Left ventricle myocardium inferior (tissue), 1 donor: Measurements from ENCODE around the gene GBA2. TPM values are rescaled to one million over a fixed set of nuclear protein-coding genes. Genes with fewer than 3 reads are reported as not detected.
A peak's percentile ranks its signal among the peaks of the same experiment; 100 is the strongest.

Source experiments
- DNase-seq: peaks from one replicate; pipeline ENCODE4 v3.0.0-alpha.2; 2020
- H3K27ac ChIP-seq: fragments of 200-600 bp; replicated peaks from 2 replicates; pipeline ENCODE4 v1.8.0; 2021
- H3K27me3 ChIP-seq: fragments of 200-600 bp; 2 replicates; pipeline ENCODE4 v1.8.0; 2021; ENCODE audit warnings: low read depth
- H3K36me3 ChIP-seq: fragments of 200-600 bp; 2 replicates; pipeline ENCODE4 v1.8.0; 2021
- H3K4me1 ChIP-seq: fragments of 200-600 bp; 2 replicates; pipeline ENCODE4 v1.8.0; 2021
- H3K4me3 ChIP-seq: fragments of 200-600 bp; 2 replicates; pipeline ENCODE4 v1.8.0; 2021; ENCODE audit warnings: mild to moderate bottlenecking, moderate library complexity
- H3K9me3 ChIP-seq: fragments of 200-600 bp; replicated peaks from 2 replicates; pipeline ENCODE4 v1.8.0; 2021
- CTCF ChIP-seq: fragments of 200-600 bp; IDR thresholded peaks from 2 replicates; pipeline ENCODE4 v1.8.0; 2021; ENCODE audit warnings: antibody characterized with exemption, mild to moderate bottlenecking, borderline replicate concordance
- intact Hi-C: fragments of 100-400 bp; cut with micrococcal nuclease; formaldehyde crosslinking; loops from one replicate; pipeline ENCODE4 v1.11.0; 2022
- microRNA-seq: library from miRNA; unstranded; fragments of <30 nt; microRNA quantifications from one replicate; pipeline ENCODE4 v1.2.0, GENCODE V29; 2020
- total RNA-seq: library from RNA; stranded (reverse); fragmentation: NEBNext Ultra II Directional; extraction: Animal tissue kit (Norgen Biotek cat#: 25700); gene quantifications from one replicate; pipeline ENCODE4 v1.2.1, GENCODE V29; 2021
- donor health status: DM: no; HTN: yes; CAD: no; lungs with severe emphysema.

The GBA2 gene
- total RNA-seq, 1 donor from 2014 or later: 75.0 TPM

GRCh38 chr9:35688558-35689541 is 60.2 kb downstream of the GBA2 start:
- Histone ChIP-seq H3K27me3 (no peaks in the 10 kb centered on the region), H3K4me3 (peak overlapping the region; percentile 78), H3K27ac (peak overlapping the region; percentile 98), H3K36me3 (peaks cover 29% of the 10 kb centered on the region), H3K9me3 (no peaks in the 10 kb centered on the region), H3K4me1 (peaks cover 73% of the 10 kb centered on the region)
- intact Hi-C loops: no loop called here
- no peak for TF ChIP-seq CTCF
- no peak for DNase-seq

GRCh38 chr9:35687972-35688557 is 61.0 kb downstream of the GBA2 start:
- peak; percentile 50 for DNase-seq
- Histone ChIP-seq H3K4me3 (peak overlapping the region; percentile 78), H3K27ac (peak overlapping the region; percentile 98), H3K4me1 (peaks cover 76% of the 10 kb centered on the region), H3K36me3 (peaks cover 37% of the 10 kb centered on the region), H3K9me3 (no peaks in the 10 kb centered on the region), H3K27me3 (no peaks in the 10 kb centered on the region)
- intact Hi-C loops: no loop called here
- TF ChIP-seq CTCF: no peak

GRCh38 chr9:35687306-35687705 is 61.7 kb downstream of the GBA2 start:
- Histone ChIP-seq H3K27me3 (no peaks in the 10 kb centered on the region), H3K36me3 (peaks cover 45% of the 10 kb centered on the region), H3K4me3 (peak overlapping the region; percentile 78), H3K9me3 (no peaks in the 10 kb centered on the region), H3K27ac (peak overlapping the region; percentile 98), H3K4me1 (peaks cover 80% of the 10 kb centered on the region)
- no peak for TF ChIP-seq CTCF
- no peak for DNase-seq
- intact Hi-C loops: no loop called here

Small RNA genes within 50 kb of the gene (microRNA-seq; reads per million reads assigned to microRNA genes)
- gene MIR6852: not detected
- gene MIR6853: not detected

Other genes starting within 250 kb of the GBA2 start
- 25.4 TPM for gene TESK1, start 144.0 kb downstream of the GBA2 start, total RNA-seq
- 0.63 TPM for gene CD72, start 130.8 kb downstream of the GBA2 start, total RNA-seq
- not detected for gene SIT1, start 98.3 kb downstream of the GBA2 start, total RNA-seq
- gene RMRP, start 91.2 kb downstream of the GBA2 start, total RNA-seq: 15,093 TPM
- 44.3 TPM for gene CCDC107, start 90.9 kb downstream of the GBA2 start, total RNA-seq
- 0.27 TPM for gene ARHGEF39, start 84.0 kb downstream of the GBA2 start, total RNA-seq
- gene CA9, start 75.3 kb downstream of the GBA2 start, total RNA-seq: not detected
- 1,070 TPM for gene TPM2, start 59.3 kb downstream of the GBA2 start, total RNA-seq
- gene TLN1, start 17.0 kb downstream of the GBA2 start, total RNA-seq: 234 TPM
- gene CREB3, start 16.6 kb downstream of the GBA2 start, total RNA-seq: 20.6 TPM
- 30.2 TPM for gene RGP1, start 59 bp upstream of the GBA2 start, total RNA-seq
- not detected for gene MSMP, start 5.0 kb upstream of the GBA2 start, total RNA-seq
- 24.2 TPM for gene NPR2, start 42.4 kb upstream of the GBA2 start, total RNA-seq
- gene SPAG8, start 63.0 kb upstream of the GBA2 start, total RNA-seq: 3.4 TPM
- gene HINT2, start 65.8 kb upstream of the GBA2 start, total RNA-seq: 71.1 TPM
- not detected for gene FAM221B, start 79.5 kb upstream of the GBA2 start, total RNA-seq
- gene TMEM8B, start 80.0 kb upstream of the GBA2 start, total RNA-seq: 17.5 TPM
- not detected for gene OR13J1, start 121.2 kb upstream of the GBA2 start, total RNA-seq
- gene HRCT1, start 157.0 kb upstream of the GBA2 start, total RNA-seq: 6.2 TPM
- 6.5 TPM for gene SPAAR, start 160.3 kb upstream of the GBA2 start, total RNA-seq
- not detected for gene OR2S2, start 208.9 kb upstream of the GBA2 start, total RNA-seq